ENCODE data around the gene HNF1B.

The HNF1B gene

GRCh38 chr17:37700881-37701280 lies 44.0 kb downstream of the HNF1B start:
- Histone ChIP-seq H3K4me3 (ENCODE audit: low read length) (no peak overlapping the region), H3K36me3 (ENCODE audit: insufficient read depth, low read length) (no peaks in the 10 kb centered on the region), H3K9me3 (ENCODE audit: low read length) (no peaks in the 10 kb centered on the region), H3K27me3 (ENCODE audit: insufficient read depth, low read length) (peaks cover 3% of the 10 kb centered on the region), H3K4me1 (ENCODE audit: insufficient read depth, low read length) (no peaks in the 10 kb centered on the region), H2AFZ (ENCODE audit: low read depth, low read length) (no peak overlapping the region)

GRCh38 chr17:37699285-37699973 lies 45.4 kb downstream of the HNF1B start:
- H3K36me3 ChIP-seq (ENCODE audit: insufficient read depth, low read length), result no peaks in the 10 kb centered on the region
- no peak overlapping the region for H3K4me3 ChIP-seq (ENCODE audit: low read length)
- no peak overlapping the region for H2AFZ ChIP-seq (ENCODE audit: low read depth, low read length)
- H3K4me1 ChIP-seq (ENCODE audit: insufficient read depth, low read length), result peaks cover 3% of the 10 kb centered on the region
- no peaks in the 10 kb centered on the region for H3K9me3 ChIP-seq (ENCODE audit: low read length)
- peaks cover 3% of the 10 kb centered on the region for H3K27me3 ChIP-seq (ENCODE audit: insufficient read depth, low read length)

GRCh38 chr17:37698911-37699255 lies 46.0 kb downstream of the HNF1B start:
- H3K4me1 ChIP-seq (ENCODE audit: insufficient read depth, low read length), result peaks cover 3% of the 10 kb centered on the region
- no peaks in the 10 kb centered on the region for H3K9me3 ChIP-seq (ENCODE audit: low read length)
- H3K4me3 ChIP-seq (ENCODE audit: low read length), result no peak overlapping the region
- H3K36me3 ChIP-seq (ENCODE audit: insufficient read depth, low read length), result no peaks in the 10 kb centered on the region
- peaks cover 3% of the 10 kb centered on the region for H3K27me3 ChIP-seq (ENCODE audit: insufficient read depth, low read length)
- no peak overlapping the region for H2AFZ ChIP-seq (ENCODE audit: low read depth, low read length)

- no peaks in the 10 kb centered on the region for H3K9me3 ChIP-seq (ENCODE audit: low read length)
- no peak overlapping the region for H2AFZ ChIP-seq (ENCODE audit: low read depth, low read length)
- peaks cover 3% of the 10 kb centered on the region for H3K27me3 ChIP-seq (ENCODE audit: insufficient read depth, low read length)
- H3K36me3 ChIP-seq (ENCODE audit: insufficient read depth, low read length), result no peaks in the 10 kb centered on the region
- no peak overlapping the region for H3K4me3 ChIP-seq (ENCODE audit: low read length)
- H3K4me1 ChIP-seq (ENCODE audit: insufficient read depth, low read length), result peaks cover 3% of the 10 kb centered on the region
Measured at GRCh38 chr17:37698132-37698910, 46.5 kb downstream of the HNF1B start.

- H3K36me3 ChIP-seq (ENCODE audit: insufficient read depth, low read length), result no peaks in the 10 kb centered on the region
Measured at GRCh38 chr17:37697381-37697780, 47.5 kb downstream of the HNF1B start.

GRCh38 chr17:37696366-37696765 lies 48.5 kb downstream of the HNF1B start:
- H3K4me1 ChIP-seq (ENCODE audit: insufficient read depth, low read length), result peaks cover 3% of the 10 kb centered on the region

More at GRCh38 chr17:37697381-37697780, 47.5 kb downstream of the HNF1B start:
- peaks cover 3% of the 10 kb centered on the region for H3K27me3 ChIP-seq (ENCODE audit: insufficient read depth, low read length)
- no peaks in the 10 kb centered on the region for H3K9me3 ChIP-seq (ENCODE audit: low read length)
- H2AFZ ChIP-seq (ENCODE audit: low read depth, low read length), result no peak overlapping the region
- H3K4me1 ChIP-seq (ENCODE audit: insufficient read depth, low read length), result peaks cover 3% of the 10 kb centered on the region
- no peak overlapping the region for H3K4me3 ChIP-seq (ENCODE audit: low read length)

GRCh38 chr17:37695726-37696125 lies 49.1 kb downstream of the HNF1B start:
- Histone ChIP-seq H3K27me3 (ENCODE audit: insufficient read depth, low read length) (peaks cover 3% of the 10 kb centered on the region), H3K36me3 (ENCODE audit: insufficient read depth, low read length) (no peaks in the 10 kb centered on the region), H3K9me3 (ENCODE audit: low read length) (no peaks in the 10 kb centered on the region)

More at GRCh38 chr17:37696366-37696765, 48.5 kb downstream of the HNF1B start:
- Histone ChIP-seq H3K27me3 (ENCODE audit: insufficient read depth, low read length) (peaks cover 3% of the 10 kb centered on the region), H3K9me3 (ENCODE audit: low read length) (no peaks in the 10 kb centered on the region), H3K36me3 (ENCODE audit: insufficient read depth, low read length) (no peaks in the 10 kb centered on the region), H2AFZ (ENCODE audit: low read depth, low read length) (no peak overlapping the region), H3K4me3 (ENCODE audit: low read length) (no peak overlapping the region)

DNA sequence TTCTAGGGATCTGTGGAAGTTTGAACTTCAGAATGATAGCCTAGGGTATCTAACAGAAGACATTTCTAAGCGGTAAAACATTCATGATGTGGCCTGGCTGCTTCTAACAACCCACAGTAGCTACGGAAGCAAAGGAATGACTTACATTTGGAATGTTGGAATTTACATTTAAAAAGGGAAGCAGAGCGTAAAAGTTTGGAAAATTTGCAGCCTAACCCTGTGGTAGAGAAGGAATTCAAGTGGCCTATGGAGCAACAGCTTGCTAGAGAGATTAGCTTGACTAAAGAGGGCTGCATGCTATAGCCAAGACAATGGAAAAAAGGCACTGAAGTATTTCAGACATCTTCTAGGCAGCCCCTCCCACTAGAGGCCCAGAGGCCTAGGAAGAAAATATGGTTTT lies 50.1 kb downstream of the HNF1B start:
- Histone ChIP-seq H3K36me3 (ENCODE audit: insufficient read depth, low read length) (no peaks in the 10 kb centered on the region), H3K4me1 (ENCODE audit: insufficient read depth, low read length) (peaks cover 3% of the 10 kb centered on the region), H3K4me3 (ENCODE audit: low read length) (no peak overlapping the region), H2AFZ (ENCODE audit: low read depth, low read length) (no peak overlapping the region), H3K9me3 (ENCODE audit: low read length) (no peaks in the 10 kb centered on the region), H3K27me3 (ENCODE audit: insufficient read depth, low read length) (no peaks in the 10 kb centered on the region)

More at GRCh38 chr17:37695726-37696125, 49.1 kb downstream of the HNF1B start:
- H3K4me1 ChIP-seq (ENCODE audit: insufficient read depth, low read length), result peaks cover 3% of the 10 kb centered on the region
- H3K4me3 ChIP-seq (ENCODE audit: low read length), result no peak overlapping the region
- no peak overlapping the region for H2AFZ ChIP-seq (ENCODE audit: low read depth, low read length)

DNA sequence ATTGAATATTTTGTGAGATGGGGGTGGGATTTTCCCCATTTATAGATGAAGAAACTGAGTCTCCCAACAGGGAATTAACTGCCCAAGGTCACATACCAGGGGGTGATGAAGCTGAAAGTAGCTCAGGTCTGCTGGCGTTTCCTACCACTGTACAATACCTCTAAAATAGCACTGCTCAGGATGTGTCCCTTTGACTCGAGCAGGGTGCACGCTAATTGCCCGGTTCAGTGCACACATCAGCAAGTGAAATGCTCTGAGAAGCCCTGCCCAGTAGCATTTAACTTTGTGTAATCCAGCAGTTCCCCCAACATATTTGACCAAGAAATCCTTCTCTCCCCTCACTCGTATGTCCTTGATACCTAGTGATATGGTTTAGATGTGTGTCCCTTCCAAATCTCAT lies 51.5 kb downstream of the HNF1B start:
- Histone ChIP-seq H3K27me3 (ENCODE audit: insufficient read depth, low read length) (no peaks in the 10 kb centered on the region), H2AFZ (ENCODE audit: low read depth, low read length) (no peak overlapping the region), H3K9me3 (ENCODE audit: low read length) (no peaks in the 10 kb centered on the region), H3K36me3 (ENCODE audit: insufficient read depth, low read length) (no peaks in the 10 kb centered on the region), H3K4me1 (ENCODE audit: insufficient read depth, low read length) (peaks cover 3% of the 10 kb centered on the region), H3K4me3 (ENCODE audit: low read length) (no peak overlapping the region)

GRCh38 chr17:37691807-37692206 lies 53.1 kb downstream of the HNF1B start:
- Histone ChIP-seq H3K4me1 (ENCODE audit: insufficient read depth, low read length) (peaks cover 3% of the 10 kb centered on the region), H3K9me3 (ENCODE audit: low read length) (no peaks in the 10 kb centered on the region), H3K4me3 (ENCODE audit: low read length) (no peak overlapping the region), H2AFZ (ENCODE audit: low read depth, low read length) (no peak overlapping the region), H3K27me3 (ENCODE audit: insufficient read depth, low read length) (peaks cover 5% of the 10 kb centered on the region), H3K36me3 (ENCODE audit: insufficient read depth, low read length) (no peaks in the 10 kb centered on the region)

DNA sequence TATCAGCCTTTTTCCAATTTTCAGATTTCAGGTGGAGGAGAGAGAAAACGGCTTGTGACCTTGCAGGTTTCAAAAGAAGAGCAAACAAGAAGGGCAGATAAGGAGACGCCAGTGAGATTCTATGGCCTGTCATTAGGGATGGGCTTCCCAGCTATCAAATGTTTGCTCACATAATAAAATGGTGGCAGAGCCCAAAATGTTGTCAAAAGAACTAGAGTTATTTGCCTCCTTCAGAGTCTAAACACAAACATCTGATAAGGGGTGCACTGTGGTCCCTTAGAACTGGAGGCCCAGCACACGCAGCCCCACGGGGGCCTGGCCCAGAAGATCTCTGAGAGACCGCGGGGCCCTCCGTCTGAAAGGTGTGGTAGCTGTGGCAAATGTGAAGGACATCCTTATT lies 55.5 kb downstream of the HNF1B start:
- Histone ChIP-seq H2AFZ (ENCODE audit: low read depth, low read length) (no peak overlapping the region), H3K9me3 (ENCODE audit: low read length) (no peaks in the 10 kb centered on the region), H3K36me3 (ENCODE audit: insufficient read depth, low read length) (no peaks in the 10 kb centered on the region), H3K27me3 (ENCODE audit: insufficient read depth, low read length) (peaks cover 20% of the 10 kb centered on the region), H3K4me3 (ENCODE audit: low read length) (no peak overlapping the region), H3K4me1 (ENCODE audit: insufficient read depth, low read length) (no peaks in the 10 kb centered on the region)

GRCh38 chr17:37683454-37683984 lies 61.3 kb downstream of the HNF1B start:
- H3K4me1 ChIP-seq (ENCODE audit: insufficient read depth, low read length), result peaks cover 9% of the 10 kb centered on the region
- no peaks in the 10 kb centered on the region for H3K9me3 ChIP-seq (ENCODE audit: low read length)
- peaks cover 20% of the 10 kb centered on the region for H3K27me3 ChIP-seq (ENCODE audit: insufficient read depth, low read length)
- no peak overlapping the region for H3K4me3 ChIP-seq (ENCODE audit: low read length)
- H2AFZ ChIP-seq (ENCODE audit: low read depth, low read length), result no peak overlapping the region
- H3K36me3 ChIP-seq (ENCODE audit: insufficient read depth, low read length), result no peaks in the 10 kb centered on the region

DNA sequence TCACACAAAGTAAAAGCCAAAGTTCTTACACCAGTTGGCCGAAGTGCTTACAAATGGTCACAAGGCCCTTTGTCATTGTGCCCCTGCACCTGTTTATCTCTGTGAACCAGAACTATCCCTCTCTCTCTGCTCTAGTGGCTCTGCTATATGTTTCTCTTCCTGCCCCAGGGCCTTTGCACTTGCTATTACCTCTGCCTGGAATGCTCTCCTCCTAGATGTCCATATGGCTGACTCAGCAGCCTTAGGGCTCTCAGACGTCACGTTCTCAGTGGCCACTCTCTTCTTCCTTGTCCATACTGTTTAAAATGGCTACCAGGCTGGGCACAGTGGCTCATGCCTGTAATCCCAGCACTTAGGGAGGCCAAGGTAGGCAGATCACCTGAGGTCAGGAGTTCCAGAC lies 62.9 kb downstream of the HNF1B start:
- H3K4me3 ChIP-seq (ENCODE audit: low read length), result no peak overlapping the region
- H2AFZ ChIP-seq (ENCODE audit: low read depth, low read length), result no peak overlapping the region
- H3K36me3 ChIP-seq (ENCODE audit: insufficient read depth, low read length), result no peaks in the 10 kb centered on the region
- H3K9me3 ChIP-seq (ENCODE audit: low read length), result no peaks in the 10 kb centered on the region
- peaks cover 9% of the 10 kb centered on the region for H3K4me1 ChIP-seq (ENCODE audit: insufficient read depth, low read length)
- peaks cover 17% of the 10 kb centered on the region for H3K27me3 ChIP-seq (ENCODE audit: insufficient read depth, low read length)

All from neuron (in vitro differentiated cells).